ENCODE data around the gene C2orf15.
"Not testable (repeated sequence)": the region's sequence is repeated elsewhere in the genome, so short reads cannot be mapped to it uniquely, and the experiment has no call there.

The C2orf15 gene

DNA sequence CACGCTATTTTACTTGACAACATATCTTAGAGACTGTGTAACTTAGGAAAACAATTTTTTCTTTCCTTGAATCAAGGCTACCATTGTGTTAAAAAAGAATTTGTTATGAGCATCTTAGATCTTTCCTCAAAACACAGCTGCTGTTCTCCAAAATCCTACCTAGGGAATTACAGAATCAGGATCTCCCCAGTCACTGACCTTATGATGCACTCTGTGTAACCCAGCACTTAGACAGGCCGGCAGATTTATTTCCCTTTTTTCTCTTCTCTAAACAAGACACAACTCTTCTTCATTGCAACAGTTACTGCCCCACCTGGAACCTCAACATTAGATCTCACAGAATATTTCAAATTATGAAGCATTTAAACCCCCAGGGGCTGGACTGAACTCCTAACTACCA lies 13.5 kb upstream of the C2orf15 start:
- H3K36me3 ChIP-seq (ENCODE audit: insufficient read depth, low read length) = no peaks in the 10 kb centered on the region
- H3K9ac ChIP-seq (ENCODE audit: insufficient read length) = no peak overlapping the region
- no peaks in the 10 kb centered on the region for H3K9me3 ChIP-seq (ENCODE audit: low read depth, low read length)
- TF ChIP-seq FOXP2 (optimal IDR thresholded peaks at IDR 0.05; ENCODE audit: control extremely low read depth, extremely low read length, insufficient read depth) (no peak), EZH2 (IDR thresholded peaks at IDR 0.05) (no peak), POLR2AphosphoS5 (IDR thresholded peaks at IDR 0.05; ENCODE audit: borderline replicate concordance, low read depth, low read length) (no peak)
- no peak for DNase-seq (ENCODE audit: low read depth, low spot score)
- no peak overlapping the region for H3K4me3 ChIP-seq
- H3K27ac ChIP-seq = no peak overlapping the region

DNA sequence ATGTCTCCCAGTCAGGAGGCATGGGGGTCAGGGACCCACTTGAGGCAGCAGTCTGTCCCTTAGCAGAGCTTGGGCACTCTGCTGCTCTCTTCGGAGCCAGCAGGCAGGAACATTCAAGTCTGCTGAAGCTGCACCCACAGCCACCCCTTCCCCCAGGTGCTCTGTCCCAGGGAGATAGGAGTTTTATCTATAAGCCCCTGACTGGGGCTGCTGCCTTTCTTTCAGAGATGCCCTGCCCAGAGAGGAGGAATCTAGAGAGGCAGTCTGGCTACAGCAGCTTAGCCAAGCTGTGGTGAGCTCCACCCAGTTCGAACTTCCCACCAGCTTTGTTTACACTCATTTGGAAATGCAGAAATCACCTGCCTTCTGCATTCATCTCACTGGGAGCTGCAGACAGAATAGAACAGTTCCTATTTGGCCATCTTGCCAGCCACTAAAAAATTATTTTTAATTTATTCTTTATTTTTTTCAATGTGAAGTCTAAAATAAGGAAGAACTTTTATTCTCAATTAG lies 6.4 kb upstream of the C2orf15 start:
- H3K9me3 ChIP-seq (ENCODE audit: low read depth, low read length); DNase-seq (ENCODE audit: low read depth, low spot score); H3K4me3 ChIP-seq; H3K9ac ChIP-seq (ENCODE audit: insufficient read length); H3K36me3 ChIP-seq (ENCODE audit: insufficient read depth, low read length); H3K27ac ChIP-seq: not testable (repeated sequence)

DNA sequence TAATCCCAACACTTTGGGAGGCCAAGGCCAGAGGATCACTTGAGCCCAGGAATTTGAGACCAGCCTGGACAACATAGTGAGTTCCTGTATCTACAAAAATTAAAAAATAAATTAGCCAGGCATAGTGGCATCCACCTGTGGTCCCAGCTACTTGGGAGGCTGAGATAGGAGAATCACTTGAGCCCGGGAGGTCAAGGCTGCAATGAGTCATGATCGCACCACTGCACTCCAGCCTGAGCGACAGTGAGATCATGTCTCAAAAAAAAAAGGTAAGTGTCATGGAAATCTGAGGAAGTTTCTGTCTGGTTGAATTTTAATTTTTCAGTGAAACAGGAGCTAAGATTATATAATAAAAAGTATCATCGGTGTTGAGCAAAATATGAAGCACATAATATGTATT lies 2.5 kb upstream of the C2orf15 start:
- H3K27ac ChIP-seq = no peak overlapping the region

DNA sequence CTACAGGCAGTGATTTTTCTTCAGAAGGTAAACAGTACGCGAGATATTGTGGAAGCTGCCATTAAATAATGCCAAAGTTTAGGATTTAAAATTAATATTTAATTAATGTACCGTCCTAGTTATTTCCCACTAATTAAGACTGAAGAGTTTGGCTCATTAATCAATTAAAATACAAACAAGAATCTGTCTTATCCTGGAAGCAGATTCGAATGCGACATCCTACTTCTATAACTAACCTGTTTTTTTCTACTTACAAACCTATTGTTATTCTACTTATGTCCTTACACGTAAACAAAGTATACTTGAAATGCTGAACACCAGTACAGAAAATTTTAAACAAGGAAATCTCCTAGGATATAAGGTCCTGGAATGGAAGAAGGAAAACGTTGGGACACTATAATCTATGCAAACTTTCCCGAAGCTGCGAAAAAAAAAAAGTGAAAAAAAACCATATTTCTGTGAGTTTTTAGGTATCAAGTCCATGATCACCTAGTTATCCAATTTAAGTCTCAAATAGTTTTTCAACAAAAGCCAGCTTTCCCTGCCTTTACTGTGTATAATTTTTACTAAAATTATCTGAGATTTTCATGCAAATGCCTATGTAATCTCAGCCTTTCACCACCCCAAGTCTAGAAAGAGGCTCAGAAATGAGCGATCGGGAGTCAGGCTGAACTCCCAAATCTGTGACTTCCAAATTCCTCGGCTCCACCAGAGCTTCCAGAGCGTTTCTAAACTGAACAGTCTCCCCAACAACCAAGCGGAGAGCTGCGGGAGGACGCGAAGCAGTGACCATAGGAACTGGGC lies 1.2 kb upstream of the C2orf15 start:
- Histone ChIP-seq H3K4me3 (peak overlapping the region; percentile 93), H3K36me3 (ENCODE audit: insufficient read depth, low read length) (no peaks in the 10 kb centered on the region), H3K27ac (no peak overlapping the region), H3K9me3 (ENCODE audit: low read depth, low read length) (no peaks in the 10 kb centered on the region), H3K9ac (ENCODE audit: insufficient read length) (peak overlapping the region; percentile 70)
- TF ChIP-seq POLR2AphosphoS5 (IDR thresholded peaks at IDR 0.05; ENCODE audit: borderline replicate concordance, low read depth, low read length) = no peak
- no peak for TF ChIP-seq FOXP2 (optimal IDR thresholded peaks at IDR 0.05; ENCODE audit: control extremely low read depth, extremely low read length, insufficient read depth)
- TF ChIP-seq EZH2 (IDR thresholded peaks at IDR 0.05) = no peak
- DNase-seq (ENCODE audit: low read depth, low spot score) = no peak

More for the DNA sequence above, 2.5 kb upstream of the C2orf15 start:
- no peak overlapping the region for H3K4me3 ChIP-seq
- H3K9me3 ChIP-seq (ENCODE audit: low read depth, low read length) = no peaks in the 10 kb centered on the region
- TF ChIP-seq POLR2AphosphoS5 (IDR thresholded peaks at IDR 0.05; ENCODE audit: borderline replicate concordance, low read depth, low read length) (no peak), FOXP2 (optimal IDR thresholded peaks at IDR 0.05; ENCODE audit: control extremely low read depth, extremely low read length, insufficient read depth) (no peak), EZH2 (IDR thresholded peaks at IDR 0.05) (no peak)
- no peaks in the 10 kb centered on the region for H3K36me3 ChIP-seq (ENCODE audit: insufficient read depth, low read length)
- no peak overlapping the region for H3K9ac ChIP-seq (ENCODE audit: insufficient read length)
- DNase-seq (ENCODE audit: low read depth, low spot score) = no peak

DNA sequence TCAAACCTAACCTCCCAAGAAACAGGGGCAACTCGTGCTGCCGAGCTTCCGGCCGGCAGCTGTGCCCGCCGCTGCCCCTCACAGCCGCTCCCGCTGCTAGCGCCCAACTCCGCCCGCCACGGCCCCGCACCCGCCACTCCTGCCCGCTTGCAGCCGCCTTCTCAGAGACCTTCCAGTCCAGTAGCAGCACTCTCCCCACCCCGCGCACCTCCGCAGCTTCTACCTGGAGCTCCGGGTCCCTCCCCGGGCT lies 722 bp upstream of the C2orf15 start:
- H3K9ac ChIP-seq (ENCODE audit: insufficient read length) = peak overlapping the region; percentile 70
- H3K27ac ChIP-seq = no peak overlapping the region
- no peak for TF ChIP-seq POLR2AphosphoS5 (IDR thresholded peaks at IDR 0.05; ENCODE audit: borderline replicate concordance, low read depth, low read length)
- TF ChIP-seq FOXP2 (optimal IDR thresholded peaks at IDR 0.05; ENCODE audit: control extremely low read depth, extremely low read length, insufficient read depth) = no peak
- no peak for TF ChIP-seq EZH2 (IDR thresholded peaks at IDR 0.05)
- H3K4me3 ChIP-seq = peak overlapping the region; percentile 93
- no peaks in the 10 kb centered on the region for H3K36me3 ChIP-seq (ENCODE audit: insufficient read depth, low read length)
- DNase-seq (ENCODE audit: low read depth, low spot score) = no peak
- H3K9me3 ChIP-seq (ENCODE audit: low read depth, low read length) = no peaks in the 10 kb centered on the region

DNA sequence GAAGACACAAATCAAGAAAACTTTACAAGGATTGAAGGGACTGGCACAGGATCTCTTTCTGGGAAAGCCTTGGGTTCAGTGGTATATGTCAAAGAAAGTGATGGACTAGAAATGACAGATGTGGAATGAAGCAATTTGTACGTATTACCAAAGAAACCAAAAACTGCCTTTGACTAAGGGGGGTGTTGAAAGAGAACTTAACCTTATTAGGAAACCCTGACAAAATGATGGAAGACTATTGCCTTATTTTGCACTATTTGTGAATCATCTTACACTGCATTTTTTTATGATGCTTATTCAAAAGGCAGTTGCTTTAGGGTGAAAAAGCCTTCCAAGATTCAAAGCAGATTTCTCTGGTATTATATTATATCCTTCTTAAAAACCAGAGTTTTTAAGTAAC lies 9.2 kb downstream of the C2orf15 start:
- DNase-seq (ENCODE audit: low read depth, low spot score) = no peak
- Histone ChIP-seq H3K27ac (no peak overlapping the region), H3K9me3 (ENCODE audit: low read depth, low read length) (no peaks in the 10 kb centered on the region), H3K36me3 (ENCODE audit: insufficient read depth, low read length) (no peaks in the 10 kb centered on the region), H3K4me3 (no peak overlapping the region), H3K9ac (ENCODE audit: insufficient read length) (peak overlapping the region; percentile 19)
- TF ChIP-seq FOXP2 (optimal IDR thresholded peaks at IDR 0.05; ENCODE audit: control extremely low read depth, extremely low read length, insufficient read depth) (no peak), POLR2AphosphoS5 (IDR thresholded peaks at IDR 0.05; ENCODE audit: borderline replicate concordance, low read depth, low read length) (no peak), EZH2 (IDR thresholded peaks at IDR 0.05) (no peak)

DNA sequence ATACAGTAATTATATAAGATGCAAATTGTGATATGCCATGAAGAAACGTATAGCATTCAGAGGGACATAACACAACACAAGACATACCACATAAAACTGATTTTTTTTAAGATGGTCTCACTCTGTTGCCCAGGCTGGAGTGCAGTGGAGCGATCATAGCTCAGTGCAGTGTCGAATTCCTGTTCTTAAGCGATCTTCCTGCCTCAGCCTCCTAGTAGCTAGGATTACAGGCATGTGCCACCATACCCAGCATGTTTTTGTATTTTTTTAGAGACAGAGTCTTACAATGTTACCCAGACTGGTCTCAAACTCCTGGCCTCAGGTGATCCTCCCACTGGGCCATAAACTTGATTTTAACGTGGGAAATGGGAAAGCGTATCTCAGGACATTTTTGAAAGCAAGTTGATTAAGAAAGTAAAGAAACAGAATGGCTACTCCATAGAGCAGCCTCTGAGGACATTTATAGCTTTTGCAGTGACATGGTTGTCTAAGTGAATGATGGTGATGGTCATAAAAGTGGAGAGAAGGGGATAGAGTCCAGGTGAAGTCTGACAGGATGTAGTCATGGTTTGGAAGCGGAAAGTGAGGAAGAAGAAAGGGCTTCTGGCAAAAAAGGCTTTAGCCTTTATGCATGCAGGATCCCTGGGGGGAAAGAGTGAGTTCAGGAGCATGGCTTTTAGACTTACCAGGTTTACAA lies 10.8 kb downstream of the C2orf15 start:
- TF ChIP-seq FOXP2 (optimal IDR thresholded peaks at IDR 0.05; ENCODE audit: control extremely low read depth, extremely low read length, insufficient read depth) (no peak), EZH2 (IDR thresholded peaks at IDR 0.05) (no peak), POLR2AphosphoS5 (IDR thresholded peaks at IDR 0.05; ENCODE audit: borderline replicate concordance, low read depth, low read length) (no peak)
- no peak for DNase-seq (ENCODE audit: low read depth, low spot score)

DNA sequence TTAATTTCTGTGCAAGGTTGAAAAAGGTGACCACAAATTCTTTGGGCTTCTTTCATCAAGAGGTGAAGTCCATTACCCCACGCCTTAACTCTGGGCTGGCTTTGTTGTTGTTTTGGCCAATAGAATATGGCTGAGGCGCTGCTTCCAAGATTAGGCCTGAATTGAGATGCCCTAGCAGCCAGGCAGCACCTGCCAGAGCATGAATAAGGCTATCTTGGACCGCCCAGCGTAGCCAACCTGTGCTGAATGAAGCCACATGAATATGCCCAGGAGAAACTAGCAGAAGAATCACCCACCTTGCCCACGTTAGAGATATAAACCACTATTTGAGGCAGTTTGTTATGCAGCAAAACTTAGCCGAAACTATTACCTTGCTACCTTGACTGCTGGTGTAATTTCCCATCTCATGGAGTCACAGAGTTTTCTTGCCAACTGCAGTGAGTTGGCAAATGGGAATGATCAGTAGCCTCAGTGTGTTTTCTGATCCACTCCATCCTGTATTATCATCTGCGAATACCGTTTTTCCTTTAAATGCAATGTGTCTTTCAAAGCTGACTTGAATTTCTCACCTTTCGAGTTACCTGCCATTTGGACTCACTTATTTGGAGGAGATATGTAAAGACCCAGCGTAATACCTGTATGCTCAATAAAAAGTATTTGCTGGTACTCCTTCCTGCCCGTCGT lies 12.6 kb downstream of the C2orf15 start:
- Histone ChIP-seq H3K27ac (no peak overlapping the region; the same call in 1 of the 2 replicates), H3K4me3 (peak overlapping the region; percentile 100)
- DNase-seq (ENCODE audit: low read depth, low spot score) = no peak

More for the DNA sequence above, 10.8 kb downstream of the C2orf15 start:
- H3K27ac ChIP-seq = no peak overlapping the region
- no peak overlapping the region for H3K4me3 ChIP-seq
- peaks cover 9% of the 10 kb centered on the region for H3K36me3 ChIP-seq (ENCODE audit: insufficient read depth, low read length)
- H3K9ac ChIP-seq (ENCODE audit: insufficient read length) = no peak overlapping the region
- H3K9me3 ChIP-seq (ENCODE audit: low read depth, low read length) = no peaks in the 10 kb centered on the region

More for the DNA sequence above, 12.6 kb downstream of the C2orf15 start:
- Histone ChIP-seq H3K36me3 (ENCODE audit: insufficient read depth, low read length) (peaks cover 12% of the 10 kb centered on the region), H3K9me3 (ENCODE audit: low read depth, low read length) (no peaks in the 10 kb centered on the region), H3K9ac (ENCODE audit: insufficient read length) (peak overlapping the region; percentile 98)
- TF ChIP-seq EZH2 (IDR thresholded peaks at IDR 0.05) (no peak), FOXP2 (optimal IDR thresholded peaks at IDR 0.05; ENCODE audit: control extremely low read depth, extremely low read length, insufficient read depth) (no peak), POLR2AphosphoS5 (IDR thresholded peaks at IDR 0.05; ENCODE audit: borderline replicate concordance, low read depth, low read length) (no peak)

All from SK-N-MC (cell line).